GM12892 (cell line): Measurements from ENCODE around the gene VGF.

ENCODE experiments used
- POLR2A ChIP-seq: IDR thresholded peaks from 2 replicates; pipeline ENCODE4 v1.6.1; 2011; ENCODE audit warnings: low read depth, low read length, control low read depth
- POLR2AphosphoS5 ChIP-seq: IDR thresholded peaks from 2 replicates; pipeline ENCODE4 v1.6.1; 2011; ENCODE audit warnings: low read depth, low read length, control low read depth

DNA sequence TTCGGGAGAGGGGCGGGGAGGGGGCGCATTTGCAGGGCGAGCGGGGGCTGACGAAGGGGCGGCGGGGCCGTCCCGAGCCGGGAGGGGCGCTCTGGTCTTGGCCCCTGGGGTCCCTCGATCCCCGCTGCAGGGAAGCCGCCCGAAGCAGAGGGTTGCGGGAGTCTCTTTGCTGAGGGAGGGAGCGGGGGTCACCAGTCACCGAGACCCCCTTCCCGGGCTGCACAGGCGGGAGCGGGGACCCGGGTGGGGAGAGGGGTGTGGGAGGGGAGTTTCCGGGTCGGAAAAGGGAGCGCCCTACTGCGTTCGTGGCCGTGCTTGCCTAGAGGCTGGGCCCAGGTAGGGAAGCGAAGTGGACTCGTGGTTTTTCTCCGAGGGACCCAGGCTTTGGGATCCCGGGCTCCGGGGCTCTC lies 10.7 kb downstream of the VGF start:
- TF ChIP-seq POLR2A = no peak
- TF ChIP-seq POLR2AphosphoS5 = no peak
